Measurements from ENCODE around the gene FUT6. TPM values are rescaled to one million over a fixed set of nuclear protein-coding genes. Genes with fewer than 3 reads are reported as not detected.

Gene FUT6
- total and polyA plus RNA-seq, 4 donors, result 2.6 to 14.0 (median 7.3) TPM

- Histone ChIP-seq H3K9me3 (ENCODE audit: control insufficient read depth in 4 of 4, low read length in 3 of 4) (no peaks in the 10 kb centered on the region), H3K27ac (ENCODE audit: low read depth in 1 of 2, low read length in 2 of 2) (no peak overlapping the region), H3K9ac (ENCODE audit: low read depth in 1 of 2, low read length in 2 of 2) (no peak overlapping the region), H3K36me3 (ENCODE audit: control insufficient read depth in 4 of 4, insufficient read depth in 3 of 4, low read depth in 1 of 4, low read length in 3 of 4) (peaks cover 0 to 1% (median 0%) of the 10 kb centered on the region in 4 donors), H3K4me3 (ENCODE audit: low read depth in 1 of 3, low read length in 3 of 3) (no peak overlapping the region), H3K4me1 (ENCODE audit: control insufficient read depth in 4 of 4, insufficient read depth in 4 of 4, low read length in 3 of 4) (peaks cover 11 to 19% (median 15%) of the 10 kb centered on the region in 4 donors), H3K27me3 (ENCODE audit: control insufficient read depth in 4 of 4, insufficient read depth in 4 of 4, low read length in 3 of 4) (no peaks in the 10 kb centered on the region)
- no peak for DNase-seq (ENCODE audit: low spot score)
- 88% methylated on average over 21 of the region's 21 CpGs for WGBS
- TF ChIP-seq FOXA1 (IDR thresholded peaks at IDR 0.05) (no peak), RAD21 (IDR thresholded peaks at IDR 0.05) (no peak)
Measured at GRCh38 chr19:5808120-5808816, 31.2 kb downstream of the FUT6 start.

GRCh38 chr19:5806905-5807304, 32.6 kb downstream of the FUT6 start:
- TF ChIP-seq, protein P1, sequence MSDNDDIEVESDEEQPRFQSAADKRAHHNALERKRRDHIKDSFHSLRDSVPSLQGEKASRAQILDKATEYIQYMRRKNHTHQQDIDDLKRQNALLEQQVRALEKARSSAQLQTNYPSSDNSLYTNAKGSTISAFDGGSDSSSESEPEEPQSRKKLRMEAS (IDR thresholded peaks at IDR 0.05), result no peak
- no peak for TF ChIP-seq EGR1 (IDR thresholded peaks at IDR 0.05; ENCODE audit: low read depth in 2 of 2)
- TF ChIP-seq CTCF (IDR thresholded peaks at IDR 0.05; ENCODE audit: low read depth, low read length, missing input control), result no peak
- no peak for TF ChIP-seq GABPA (IDR thresholded peaks at IDR 0.05 in 1 of 2, conservative IDR thresholded peaks at IDR 0.05 in 1 of 2)
- TF ChIP-seq TAF1 (conservative IDR thresholded peaks at IDR 0.05), result no peak
- no peak for TF ChIP-seq YY1 (IDR thresholded peaks at IDR 0.05)
- no peak for TF ChIP-seq REST (IDR thresholded peaks at IDR 0.05)
- TF ChIP-seq HNF4G (IDR thresholded peaks at IDR 0.05), result no peak
- TF ChIP-seq, protein P2, sequence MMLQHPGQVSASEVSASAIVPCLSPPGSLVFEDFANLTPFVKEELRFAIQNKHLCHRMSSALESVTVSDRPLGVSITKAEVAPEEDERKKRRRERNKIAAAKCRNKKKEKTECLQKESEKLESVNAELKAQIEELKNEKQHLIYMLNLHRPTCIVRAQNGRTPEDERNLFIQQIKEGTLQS (IDR thresholded peaks at IDR 0.05), result no peak
- no peak for TF ChIP-seq RAD21 (IDR thresholded peaks at IDR 0.05)
- no peak for TF ChIP-seq NR2F2 (IDR thresholded peaks at IDR 0.05)
- no peak for TF ChIP-seq RXRA (IDR thresholded peaks at IDR 0.05)
- TF ChIP-seq FOXA2 (IDR thresholded peaks at IDR 0.05), result no peak
- no peak for TF ChIP-seq SP1 (IDR thresholded peaks at IDR 0.05)
- no peak for TF ChIP-seq HNF4A (conservative IDR thresholded peaks at IDR 0.05)
- TF ChIP-seq, protein P3, sequence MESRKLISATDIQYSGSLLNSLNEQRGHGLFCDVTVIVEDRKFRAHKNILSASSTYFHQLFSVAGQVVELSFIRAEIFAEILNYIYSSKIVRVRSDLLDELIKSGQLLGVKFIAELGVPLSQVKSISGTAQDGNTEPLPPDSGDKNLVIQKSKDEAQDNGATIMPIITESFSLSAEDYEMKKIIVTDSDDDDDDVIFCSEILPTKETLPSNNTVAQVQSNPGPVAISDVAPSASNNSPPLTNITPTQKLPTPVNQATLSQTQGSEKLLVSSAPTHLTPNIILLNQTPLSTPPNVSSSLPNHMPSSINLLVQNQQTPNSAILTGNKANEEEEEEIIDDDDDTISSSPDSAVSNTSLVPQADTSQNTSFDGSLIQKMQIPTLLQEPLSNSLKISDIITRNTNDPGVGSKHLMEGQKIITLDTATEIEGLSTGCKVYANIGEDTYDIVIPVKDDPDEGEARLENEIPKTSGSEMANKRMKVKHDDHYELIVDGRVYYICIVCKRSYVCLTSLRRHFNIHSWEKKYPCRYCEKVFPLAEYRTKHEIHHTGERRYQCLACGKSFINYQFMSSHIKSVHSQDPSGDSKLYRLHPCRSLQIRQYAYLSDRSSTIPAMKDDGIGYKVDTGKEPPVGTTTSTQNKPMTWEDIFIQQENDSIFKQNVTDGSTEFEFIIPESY (IDR thresholded peaks at IDR 0.05), result no peak
- TF ChIP-seq FOXA1 (IDR thresholded peaks at IDR 0.05), result no peak
- no peak for TF ChIP-seq JUND (IDR thresholded peaks at IDR 0.05)
- DNase-seq (ENCODE audit: low spot score), result no peak
- no peak overlapping the region for H3K9ac ChIP-seq (ENCODE audit: low read depth in 1 of 2, low read length in 2 of 2)
- H3K27ac ChIP-seq (ENCODE audit: low read depth in 1 of 2, low read length in 2 of 2), result no peak overlapping the region
- H3K27me3 ChIP-seq (ENCODE audit: control insufficient read depth in 4 of 4, insufficient read depth in 4 of 4, low read length in 3 of 4), result no peaks in the 10 kb centered on the region
- no peaks in the 10 kb centered on the region for H3K9me3 ChIP-seq (ENCODE audit: control insufficient read depth in 4 of 4, low read length in 3 of 4)
- H3K4me3 ChIP-seq (ENCODE audit: low read depth in 1 of 3, low read length in 3 of 3), result no peak overlapping the region
- H3K4me1 ChIP-seq (ENCODE audit: control insufficient read depth in 4 of 4, insufficient read depth in 4 of 4, low read length in 3 of 4), result peaks cover 11 to 22% (median 16%) of the 10 kb centered on the region in 4 donors
- WGBS, result 95% methylated on average over 5 of the region's 5 CpGs
- H3K36me3 ChIP-seq (ENCODE audit: control insufficient read depth in 4 of 4, insufficient read depth in 3 of 4, low read depth in 1 of 4, low read length in 3 of 4), result no peaks in the 10 kb centered on the region

Measured in liver (tissue), 9 donors.